K562 (cell line): ENCODE data around the gene CKMT2. TPM values are rescaled to one million over a fixed set of nuclear protein-coding genes. Genes with fewer than 3 reads are reported as not detected.

Experiments used
- ATAC-seq: fragments of 200-7000 bp; cut with Tn5 transposase; 3 replicates; pipeline ENCODE4 v1.9.1; 2020; ENCODE audit warnings: moderate library complexity
- BruUV-seq: library from RNA; stranded (reverse); fragments of 400-500 nt; replicated peaks from 2 replicates; lab custom pipeline; 2021; lab: Mats Ljungman, UMichigan
- CTCF ChIA-PET: fragments of 300-600 bp; formaldehyde crosslinking; extraction: SDS; loops from one replicate; lab custom pipeline; 2021; ENCODE audit warnings: low intra/inter-chr PET ratio; lab: Yijun Ruan, JAX
- POLR2A ChIA-PET: fragments of 300-600, 350-650 bp; sonication (Branson Sonifier 250); formaldehyde crosslinking; extraction: SDS; loops from one replicate; lab custom pipeline; 2021; ENCODE audit warnings: antibody characterized with exemption, inconsistent platforms; lab: Yijun Ruan, JAX
- DNase-seq, 4 experiments: peaks; one replicate each; pipeline versions ENCODE4 v3.0.0 to v3.0.0-alpha.2; 2011 to 2018; ENCODE audit warnings: low spot score in 3 of 4, mixed read lengths in 3 of 4; ENCODE audit errors: extremely low read depth in 1 of 4
- FAIRE-seq: peaks from 2 replicates; lab custom pipeline; 2011; peaks lifted over from hg19 to GRCh38; lab: Jason Lieb, UNC
- H2AFZ ChIP-seq: 2 replicates; pipeline ENCODE4 v1.6.0; 2011; ENCODE audit warnings: low read depth, low read length, control low read depth, inconsistent platforms
- H3K27ac ChIP-seq: fragments of 200-600 bp; 3 replicates; pipeline ENCODE4 v1.8.0; 2011; ENCODE audit warnings: low read depth, mild to moderate bottlenecking, control low read depth, inconsistent platforms, low read length, moderate library complexity, mixed read lengths; ENCODE audit errors: extremely low read depth
- H3K27me3 ChIP-seq, 2 experiments: fragments of 300-600 bp in 1 of 2; 2 replicates in 1 of 2; 3 replicates in 1 of 2; pipeline versions ENCODE4 v1.6.0 to v1.8.0; 2011; ENCODE audit warnings: inconsistent platforms in 2 of 2, low read length in 2 of 2, mild to moderate bottlenecking in 1 of 2, mixed read lengths in 1 of 2, moderate library complexity in 1 of 2; ENCODE audit not compliant: control insufficient read depth in 2 of 2, insufficient read depth in 2 of 2
- H3K36me3 ChIP-seq: fragments of 300-600 bp; 3 replicates; pipeline ENCODE4 v1.8.0; 2011; ENCODE audit warnings: mild to moderate bottlenecking, low read length, inconsistent platforms; ENCODE audit not compliant: control insufficient read depth, insufficient read depth
- H3K4me1 ChIP-seq, 2 experiments: fragments of 200-600 bp in 1 of 2; replicated peaks in 1 of 2; 2 replicates in 1 of 2; 3 replicates in 1 of 2; pipeline versions ENCODE4 v1.5.1 to v1.8.0; 2011; ENCODE audit warnings: inconsistent platforms in 2 of 2, low read length in 2 of 2, mild to moderate bottlenecking in 1 of 2, mixed read lengths in 1 of 2, moderate library complexity in 1 of 2; ENCODE audit not compliant: control insufficient read depth in 2 of 2, insufficient read depth in 2 of 2
- H3K4me2 ChIP-seq: 2 replicates; pipeline ENCODE4 v1.6.1; 2011; ENCODE audit warnings: low read length, control low read depth, inconsistent platforms, mixed read lengths; ENCODE audit not compliant: insufficient read depth
- H3K4me3 ChIP-seq: fragments of 200-600 bp; sonication (generic), shearing (Covaris generic); 2 replicates; pipeline ENCODE4 v1.5.1; 2016; ENCODE audit warnings: control low read depth, inconsistent platforms
- H3K79me2 ChIP-seq: fragments of 200-600 bp; 3 replicates; pipeline ENCODE4 v1.8.0; 2011; ENCODE audit warnings: low read length, inconsistent platforms; ENCODE audit not compliant: control insufficient read depth, insufficient read depth
- H3K9ac ChIP-seq, 2 experiments: 2 replicates each; pipeline versions ENCODE4 v1.6.0 to v1.6.1; 2011; ENCODE audit warnings: low read depth in 2 of 2, low read length in 2 of 2, control low read depth in 1 of 2, inconsistent platforms in 1 of 2, mild to moderate bottlenecking in 1 of 2, mixed read lengths in 1 of 2; ENCODE audit not compliant: insufficient read depth in 1 of 2
- H3K9me1 ChIP-seq: one replicate; pipeline ENCODE4 v1.6.0; 2011; ENCODE audit warnings: inconsistent platforms, mild to moderate bottlenecking, low read length, moderate library complexity; ENCODE audit not compliant: control insufficient read depth, insufficient read depth
- H3K9me3 ChIP-seq: replicated peaks from 2 replicates; pipeline ENCODE4 v1.5.1; 2011; ENCODE audit warnings: low read depth, low read length, inconsistent platforms; ENCODE audit not compliant: control insufficient read depth, insufficient read depth
- H4K20me1 ChIP-seq: replicated peaks from 2 replicates; pipeline ENCODE4 v1.6.1; 2011; ENCODE audit warnings: low read length, inconsistent platforms, mixed read lengths; ENCODE audit not compliant: control insufficient read depth, insufficient read depth
- COPS2 ChIP-seq: fragments of 450-650 bp; conservative IDR thresholded peaks from 2 replicates; pipeline ENCODE4 v1.6.1; 2016; ENCODE audit warnings: mild to moderate bottlenecking, moderate library complexity
- DDX20 ChIP-seq: fragments of 450-650 bp; IDR thresholded peaks from 2 replicates; pipeline ENCODE4 v1.6.1; 2016; ENCODE audit warnings: missing genetic modification characterization, low read depth, mild to moderate bottlenecking, missing compliant biosample characterization, moderate library complexity
- ELF2 ChIP-seq: fragments of 250-450 bp; sonication (Bioruptor Pico); IDR thresholded peaks from 2 replicates; pipeline ENCODE4 v1.5.0; 2021; ENCODE audit warnings: mild to moderate bottlenecking
- GABPA ChIP-seq: fragments of 200-800 bp; sonication (Bioruptor generic); conservative IDR thresholded peaks from 2 replicates; pipeline ENCODE4 v1.6.1; 2016; ENCODE audit warnings: low read depth, missing genetic modification characterization, missing compliant biosample characterization
- GTF2F1 ChIP-seq: IDR thresholded peaks from 2 replicates; pipeline ENCODE4 v1.6.1; 2011; ENCODE audit warnings: low read depth, low read length, improper control_type of control experiment
- KDM1A ChIP-seq, 2 experiments: fragments of 450-650 bp; IDR thresholded peaks; 2 replicates each; pipeline ENCODE4 v1.6.1; 2016; ENCODE audit warnings: mild to moderate bottlenecking in 2 of 2
- NR2C2 ChIP-seq, 2 experiments: fragments of 200-800 bp in 1 of 2; sonication (Bioruptor generic) in 1 of 2; sonication (generic) in 1 of 2; formaldehyde crosslinking in 1 of 2; IDR thresholded peaks; 2 replicates each; pipeline versions ENCODE4 v1.6.1 to v1.8.0; 2016 to 2022; ENCODE audit warnings: mild to moderate bottlenecking in 1 of 2, missing compliant biosample characterization in 1 of 2, missing genetic modification characterization in 1 of 2, missing genetic modification reagents in 1 of 2
- TAF7 ChIP-seq: fragments of 450-650 bp; IDR thresholded peaks from 2 replicates; pipeline ENCODE4 v1.6.1; 2016; ENCODE audit warnings: missing genetic modification characterization, missing compliant biosample characterization
- USF2 ChIP-seq: sonication (generic); formaldehyde crosslinking; IDR thresholded peaks from 2 replicates; pipeline ENCODE4 v1.5.0; 2020; ENCODE audit warnings: missing genetic modification reagents
- ZFP36 ChIP-seq: fragments of 150-350 bp; IDR thresholded peaks from 2 replicates; pipeline ENCODE4 v1.6.1; 2018; ENCODE audit warnings: low read length, low read depth; ENCODE audit not compliant: partially characterized antibody
- ZNF311 ChIP-seq: fragments of 250-450 bp; sonication (Bioruptor Pico); IDR thresholded peaks from 2 replicates; pipeline ENCODE4 v1.4.0; 2020; ENCODE audit warnings: mild to moderate bottlenecking, moderate library complexity
- ZNF592 ChIP-seq: fragments of 450-650 bp; IDR thresholded peaks from 2 replicates; pipeline ENCODE4 v1.6.1; 2017; ENCODE audit warnings: antibody characterized with exemption, mild to moderate bottlenecking
- ZNF717 ChIP-seq: fragments of 250-450 bp; sonication (Bioruptor Pico); IDR thresholded peaks from 2 replicates; pipeline ENCODE4 v1.5.0; 2021
- ZNF76 ChIP-seq: fragments of 250-450 bp; sonication (Bioruptor Pico); IDR thresholded peaks from 2 replicates; pipeline ENCODE4 v1.4.0; 2020; ENCODE audit warnings: mild to moderate bottlenecking, moderate library complexity, borderline replicate concordance
- WGBS: fragments of 100-300 bp; shearing (Covaris generic); methylation state at CpG from one replicate; pipeline ENCODE4 v1.1.6; 2016; ENCODE audit warnings: low coverage, mixed read lengths; ENCODE audit not compliant: insufficient coverage; ENCODE audit errors: missing lambda C conversion rate; 5-methylcytosine and 5-hydroxymethylcytosine counted together
- in situ Hi-C: fragments of 300-500 bp; cut with MboI; formaldehyde crosslinking; loops from 4 replicates; pipeline ENCODE4 v1.15.0; 2018; ENCODE audit warnings: inconsistent platforms, mixed read lengths
- intact Hi-C: fragments of 100-400 bp; cut with micrococcal nuclease; formaldehyde crosslinking; loops from 2 replicates; pipeline ENCODE4 v1.14.2; 2022
- polyA plus RNA-seq, 8 experiments: library from polyadenylated mRNA; depleted of rRNA in 4 of 8; stranded (reverse) in 5 of 8; unstranded in 3 of 8; fragments of >200 nt; fragmentation: Nextera tagmentation in 2 of 8; fragmentation: Illumina TruSeq in 1 of 8; extraction: Ambion mirVana in 2 of 8; extraction: Trizol in 1 of 8; gene quantifications; 2 replicates each; pipeline versions ENCODE4 v1.2.1 to v1.2.3, GENCODE V29; 2011 to 2014; ENCODE audit warnings: inconsistent platforms in 1 of 8, missing spikeins in 1 of 8
- total RNA-seq, 7 experiments: library from RNA; depleted of rRNA in 6 of 7; stranded (reverse); fragments of >200 nt in 6 of 7; fragmentation: Illumina TruSeq in 2 of 7; extraction: Trizol in 2 of 7; gene quantifications; 2 replicates each; pipeline versions ENCODE4 v1.2.1 to v1.2.3, GENCODE V29; 2011 to 2021; ENCODE audit warnings: low replicate concordance in 1 of 7

The CKMT2 gene
- total and polyA plus RNA-seq, 9 of the 15 experiments (the other 6 are each of a cell fraction or from before 2014, with no cell fraction given), result 0.03 TPM; not detected in 8

DNA sequence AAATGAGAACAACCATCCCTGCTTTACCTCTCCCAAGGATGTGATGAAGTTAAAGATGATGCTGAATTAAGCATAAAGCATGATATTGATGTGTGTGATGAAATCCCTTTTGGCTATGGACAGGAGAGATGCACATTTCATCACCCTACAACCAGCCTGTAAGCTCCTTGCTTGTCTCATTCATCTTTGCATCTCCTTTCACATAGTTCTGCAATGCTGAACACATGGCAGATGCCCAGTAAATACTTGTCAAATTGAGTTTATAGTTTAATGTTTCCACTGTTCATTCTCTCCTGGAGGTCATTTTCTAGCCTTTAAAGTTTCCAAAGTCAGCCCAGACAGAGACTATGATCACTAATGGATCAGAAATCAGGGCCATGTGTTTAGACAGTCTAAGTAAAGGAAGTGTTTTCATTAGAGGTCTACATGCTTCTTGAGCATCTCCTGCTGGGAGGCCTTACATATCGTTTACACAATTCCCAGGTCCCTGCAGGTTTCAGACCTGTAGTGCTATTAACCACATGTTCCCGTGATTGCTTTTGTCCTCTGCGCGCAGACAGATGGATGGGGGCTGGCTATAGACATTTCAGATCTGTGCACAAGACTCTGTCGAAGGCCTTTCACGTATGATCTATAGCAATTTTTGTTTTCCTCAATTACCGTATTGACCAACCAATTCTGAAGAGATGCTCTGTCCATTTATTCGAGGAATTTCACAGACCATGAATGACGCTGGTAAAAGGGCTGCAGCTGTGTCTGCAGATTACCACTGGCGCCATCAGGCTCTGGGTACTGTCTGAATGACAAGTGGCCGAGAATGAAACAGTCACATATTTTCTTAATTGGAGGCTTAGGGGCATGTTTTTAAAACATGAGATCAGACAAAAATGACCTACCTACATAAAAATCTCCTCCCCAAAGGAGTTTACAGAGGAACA is 49.0 kb upstream of the CKMT2 start:
- no peak overlapping the region for H3K4me2 ChIP-seq
- no peak overlapping the region for H3K27ac ChIP-seq
- H3K27me3 ChIP-seq, result peaks cover 26 to 54% of the 10 kb centered on the region in 2 experiments
- CTCF ChIA-PET, result no interaction called here
- 2% methylated on average over 11 of the region's 11 CpGs for WGBS
- no peaks in the 10 kb centered on the region for H3K9me1 ChIP-seq
- no peak overlapping the region for H3K4me3 ChIP-seq
- in situ Hi-C loops (loop anchor here (25.0 kb wide), 1 partner anchor 1072 kb away; no protein-coding TSS in a partner anchor), intact Hi-C loops (no loop called here)
- H3K36me3 ChIP-seq, result no peaks in the 10 kb centered on the region
- DNase-seq, result no peak
- no peak for TF ChIP-seq TAF7 (tag)
- TF ChIP-seq COPS2, result no peak
- no peak for TF ChIP-seq USF2 (CRISPR knock-in tag)
- no peak for TF ChIP-seq KDM1A (IDR thresholded peaks at IDR 0.05)
- TF ChIP-seq ZNF717 (CRISPR knock-in tag), result no peak
- TF ChIP-seq ELF2 (CRISPR knock-in tag), result no peak
- TF ChIP-seq ZNF592, result no peak
- no peak for TF ChIP-seq DDX20 (tag)
- no peak for TF ChIP-seq ZFP36
- TF ChIP-seq GTF2F1, result no peak
- no peak for TF ChIP-seq ZNF311 (CRISPR knock-in tag)
- no peak for TF ChIP-seq GABPA
- TF ChIP-seq ZNF76 (CRISPR knock-in tag), result no peak
- no peak for TF ChIP-seq NR2C2 (CRISPR knock-in tag; IDR thresholded peaks at IDR 0.05)
- no peak for TF ChIP-seq NR2C2 (tag; IDR thresholded peaks at IDR 0.05)
- H4K20me1 ChIP-seq, result no peaks in the 10 kb centered on the region; the same call in 1 of the 2 replicates
- H3K9ac ChIP-seq, result no peak overlapping the region
- H3K79me2 ChIP-seq, result no peaks in the 10 kb centered on the region
- ATAC-seq, result no peak
- POLR2A ChIA-PET, result no interaction called here
- FAIRE-seq, result no peak
- no peaks in the 10 kb centered on the region for H3K9me3 ChIP-seq
- no TSS peak for BruUV-seq
- no peaks in the 10 kb centered on the region for H3K4me1 ChIP-seq
- no peak overlapping the region for H2AFZ ChIP-seq
